ENCODE results near the gene C16orf90. TPM values are rescaled to one million over a fixed set of nuclear protein-coding genes. Genes with fewer than 3 reads are reported as not detected.
A peak's percentile ranks its signal among the peaks of the same experiment; 100 is the strongest.

The C16orf90 gene
- total and polyA plus RNA-seq, 7 donors: not detected

DNA sequence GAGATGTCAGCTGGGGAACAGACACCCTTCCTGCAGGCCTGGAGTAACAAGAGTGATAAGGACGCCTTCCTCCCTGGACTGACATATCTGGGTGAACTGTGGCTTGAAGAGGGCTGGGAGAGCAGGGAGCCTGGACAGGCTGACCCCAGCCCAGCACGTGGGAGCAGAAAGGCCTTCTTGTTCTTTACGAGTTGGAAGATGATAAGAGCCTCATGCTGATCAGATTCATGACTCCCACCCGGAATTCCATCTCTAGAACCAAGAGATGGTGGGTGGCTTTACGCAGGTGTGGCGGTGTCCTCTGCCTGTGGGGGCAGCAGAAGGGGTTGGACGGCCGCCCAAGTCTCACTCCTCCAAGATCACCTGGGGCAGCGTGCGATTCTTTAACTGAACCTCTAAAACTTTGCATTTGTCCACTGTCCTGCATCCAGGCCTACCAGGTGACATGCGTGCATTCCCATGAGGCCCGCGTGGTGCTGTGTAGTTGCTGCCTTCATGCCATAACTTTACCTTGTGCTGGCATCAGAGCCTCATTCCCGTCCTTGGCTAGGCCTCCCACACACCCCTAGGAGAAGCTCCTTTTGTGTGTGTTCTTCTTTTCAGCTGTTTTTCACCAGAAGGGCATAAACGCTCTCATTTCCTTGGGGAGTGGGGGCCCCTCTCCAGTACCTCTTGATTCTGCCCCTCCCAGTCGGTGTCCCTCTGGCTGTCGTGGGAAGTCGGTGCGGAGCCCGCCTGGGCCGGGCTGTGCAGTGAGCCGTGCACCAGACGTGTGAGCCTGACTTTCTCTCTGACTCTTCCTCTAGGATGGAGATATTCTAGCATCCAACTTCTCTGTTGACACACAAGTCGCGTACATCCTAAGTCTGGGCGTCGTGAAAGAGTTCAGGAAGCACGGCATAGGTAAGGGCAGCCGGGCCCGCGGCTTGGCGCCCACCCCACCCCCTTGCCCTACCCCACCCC, 13.3 kb downstream of the C16orf90 start:
- ATAC-seq: no peak
- H3K27ac ChIP-seq: no peak overlapping the region
- TF ChIP-seq, protein P1, sequence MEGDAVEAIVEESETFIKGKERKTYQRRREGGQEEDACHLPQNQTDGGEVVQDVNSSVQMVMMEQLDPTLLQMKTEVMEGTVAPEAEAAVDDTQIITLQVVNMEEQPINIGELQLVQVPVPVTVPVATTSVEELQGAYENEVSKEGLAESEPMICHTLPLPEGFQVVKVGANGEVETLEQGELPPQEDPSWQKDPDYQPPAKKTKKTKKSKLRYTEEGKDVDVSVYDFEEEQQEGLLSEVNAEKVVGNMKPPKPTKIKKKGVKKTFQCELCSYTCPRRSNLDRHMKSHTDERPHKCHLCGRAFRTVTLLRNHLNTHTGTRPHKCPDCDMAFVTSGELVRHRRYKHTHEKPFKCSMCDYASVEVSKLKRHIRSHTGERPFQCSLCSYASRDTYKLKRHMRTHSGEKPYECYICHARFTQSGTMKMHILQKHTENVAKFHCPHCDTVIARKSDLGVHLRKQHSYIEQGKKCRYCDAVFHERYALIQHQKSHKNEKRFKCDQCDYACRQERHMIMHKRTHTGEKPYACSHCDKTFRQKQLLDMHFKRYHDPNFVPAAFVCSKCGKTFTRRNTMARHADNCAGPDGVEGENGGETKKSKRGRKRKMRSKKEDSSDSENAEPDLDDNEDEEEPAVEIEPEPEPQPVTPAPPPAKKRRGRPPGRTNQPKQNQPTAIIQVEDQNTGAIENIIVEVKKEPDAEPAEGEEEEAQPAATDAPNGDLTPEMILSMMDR (IDR thresholded peaks at IDR 0.05): no peak

GRCh38 chr16:3480901-3481695, 14.2 kb downstream of the C16orf90 start:
- Histone ChIP-seq H3K27me3 (ENCODE audit: insufficient read depth in 3 of 3, low read length in 2 of 3) (no peaks in the 10 kb centered on the region), H3K36me3 (ENCODE audit: insufficient read depth in 1 of 2, low read depth in 1 of 2) (peaks cover 26 to 71% of the 10 kb centered on the region in 2 donors), H3K4me1 (peaks cover 10% of the 10 kb centered on the region), H3K4me3 (no peak overlapping the region), H3K9me3 (no peaks in the 10 kb centered on the region), H3K27ac (peak overlapping the region; percentile 10)
- WGBS, 3 donors: 40 to 60% (median 45%) methylated on average over 18 of the region's 18 CpGs
- TF ChIP-seq, protein P1 (IDR thresholded peaks at IDR 0.05): no peak
- no peak for DNase-seq
- intact Hi-C loops (cut with DNase I): no loop called here
- ATAC-seq: peak; percentile 35 to 77 (median 62)

More for the DNA sequence above, 13.3 kb downstream of the C16orf90 start:
- no peaks in the 10 kb centered on the region for H3K9me3 ChIP-seq
- DNase-seq: no peak
- H3K4me3 ChIP-seq: no peak overlapping the region
- peaks cover 26 to 75% of the 10 kb centered on the region in 2 donors for H3K36me3 ChIP-seq (ENCODE audit: insufficient read depth in 1 of 2, low read depth in 1 of 2)
- no peaks in the 10 kb centered on the region for H3K27me3 ChIP-seq (ENCODE audit: insufficient read depth in 3 of 3, low read length in 2 of 3)
- H3K4me1 ChIP-seq: peaks cover 6% of the 10 kb centered on the region
- WGBS, 3 donors: 91 to 95% (median 94%) methylated on average over 28 to 32 of the region's 32 CpGs
- intact Hi-C loops (cut with DNase I): no loop called here

DNA sequence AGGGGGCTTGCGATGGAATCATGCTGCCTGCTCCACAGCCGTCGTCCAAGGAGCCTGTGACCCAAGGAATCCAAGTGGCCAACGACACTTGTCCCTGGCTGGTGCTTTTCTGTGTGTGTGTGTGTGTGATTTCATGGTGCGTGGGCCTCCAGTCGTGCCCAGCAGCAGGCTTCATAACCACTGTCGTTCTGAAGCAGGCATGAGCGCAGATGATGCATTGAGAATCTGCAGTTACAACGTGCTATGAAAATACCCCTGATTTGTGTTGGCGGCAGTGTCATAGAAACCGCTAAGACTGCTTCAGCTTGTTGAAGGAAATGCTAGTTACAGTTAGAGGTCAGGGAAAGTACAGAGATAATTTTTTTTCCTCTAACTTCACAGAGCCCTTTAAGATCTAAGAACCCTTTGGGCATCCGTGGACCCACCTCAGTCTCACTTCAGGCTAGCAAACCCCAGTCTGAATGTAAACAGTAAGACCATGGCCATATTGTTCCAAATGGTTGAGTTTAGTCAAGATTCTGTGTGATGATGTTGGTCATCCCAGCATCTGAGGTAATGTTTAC, 15.6 kb downstream of the C16orf90 start:
- H3K9me3 ChIP-seq: no peaks in the 10 kb centered on the region
- H3K4me1 ChIP-seq: peaks cover 13% of the 10 kb centered on the region
- WGBS, 3 donors: 76 to 88% (median 86%) methylated on average over 12 of the region's 12 CpGs
- H3K27ac ChIP-seq: no peak overlapping the region
- ATAC-seq: no peak
- H3K27me3 ChIP-seq (ENCODE audit: insufficient read depth in 3 of 3, low read length in 2 of 3): no peaks in the 10 kb centered on the region
- TF ChIP-seq, protein P1 (IDR thresholded peaks at IDR 0.05): no peak
- peaks cover 20 to 58% of the 10 kb centered on the region in 2 donors for H3K36me3 ChIP-seq (ENCODE audit: insufficient read depth in 1 of 2, low read depth in 1 of 2)
- no peak overlapping the region for H3K4me3 ChIP-seq
- intact Hi-C loops (cut with DNase I): no loop called here
- no peak for DNase-seq

- peaks cover 25% of the 10 kb centered on the region for H3K4me1 ChIP-seq
- H3K9me3 ChIP-seq: no peaks in the 10 kb centered on the region
- ATAC-seq (peak in 3 of 4 donors; percentile 50 to 68 (median 64)), DNase-seq (no peak)
- TF ChIP-seq, protein P1 (IDR thresholded peaks at IDR 0.05): no peak
- H3K4me3 ChIP-seq: no peak overlapping the region
- H3K27me3 ChIP-seq (ENCODE audit: insufficient read depth in 3 of 3, low read length in 2 of 3): no peaks in the 10 kb centered on the region
- intact Hi-C loops (cut with DNase I): no loop called here
- H3K27ac ChIP-seq: peak overlapping the region; percentile 18
- peaks cover 9 to 44% of the 10 kb centered on the region in 2 donors for H3K36me3 ChIP-seq (ENCODE audit: insufficient read depth in 1 of 2, low read depth in 1 of 2)
- 37 to 72% (median 44%) methylated on average over 11 of the region's 11 CpGs for WGBS, 3 donors
Observed at GRCh38 chr16:3478242-3478925, 16.9 kb downstream of the C16orf90 start.

All from psoas muscle (tissue), 8 donors.